ENCODE data around the gene SCLY.
"Not testable (repeated sequence)": the region's sequence is repeated elsewhere in the genome, so short reads cannot be mapped to it uniquely, and the experiment has no call there.

Gene SCLY

DNA sequence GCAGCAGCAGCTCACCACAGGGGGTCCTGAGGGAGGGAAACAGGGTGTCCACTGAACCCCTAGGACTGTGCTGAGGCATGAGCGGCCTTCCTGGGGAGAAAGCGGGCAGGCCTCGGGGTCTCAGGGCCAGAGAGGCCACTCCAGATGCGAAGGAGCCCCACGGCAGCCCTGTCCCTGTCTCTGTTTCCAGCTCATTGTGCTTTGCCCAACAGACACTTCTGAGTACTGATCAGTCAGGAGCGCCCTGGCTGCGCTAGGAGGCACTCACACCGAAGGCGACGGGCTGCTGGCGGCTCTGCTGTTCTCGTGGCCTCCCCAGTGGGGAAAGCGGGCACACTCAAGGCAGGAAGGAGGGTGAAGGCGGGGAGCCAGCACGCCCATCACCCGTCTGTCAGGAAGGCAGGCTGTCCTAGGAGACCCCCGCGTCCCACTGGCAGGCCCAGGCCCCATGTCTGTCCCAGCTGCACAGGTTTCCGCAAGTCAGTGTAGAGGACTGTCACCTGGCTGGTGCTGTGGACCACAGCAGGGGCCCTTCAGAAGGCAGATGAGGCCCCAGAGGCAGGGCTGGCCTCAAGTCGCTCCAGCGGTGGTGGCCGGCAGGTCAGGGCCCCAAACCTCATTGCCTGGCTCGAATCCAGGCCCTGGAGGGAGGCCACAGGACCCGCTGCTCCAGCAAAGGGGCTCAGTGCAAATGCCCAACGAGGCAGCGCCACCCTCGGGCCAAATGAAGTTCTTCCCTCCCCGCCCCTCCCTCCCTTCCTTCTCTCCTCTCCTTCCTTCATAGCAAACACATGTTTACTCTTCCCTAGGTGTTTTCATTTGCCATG, 46.1 kb downstream of the SCLY start:
- H3K4me3 ChIP-seq (ENCODE audit: low read length), result no peak overlapping the region
- H3K9me3 ChIP-seq (ENCODE audit: insufficient read depth, low read depth, low read length), result no peaks in the 10 kb centered on the region

DNA sequence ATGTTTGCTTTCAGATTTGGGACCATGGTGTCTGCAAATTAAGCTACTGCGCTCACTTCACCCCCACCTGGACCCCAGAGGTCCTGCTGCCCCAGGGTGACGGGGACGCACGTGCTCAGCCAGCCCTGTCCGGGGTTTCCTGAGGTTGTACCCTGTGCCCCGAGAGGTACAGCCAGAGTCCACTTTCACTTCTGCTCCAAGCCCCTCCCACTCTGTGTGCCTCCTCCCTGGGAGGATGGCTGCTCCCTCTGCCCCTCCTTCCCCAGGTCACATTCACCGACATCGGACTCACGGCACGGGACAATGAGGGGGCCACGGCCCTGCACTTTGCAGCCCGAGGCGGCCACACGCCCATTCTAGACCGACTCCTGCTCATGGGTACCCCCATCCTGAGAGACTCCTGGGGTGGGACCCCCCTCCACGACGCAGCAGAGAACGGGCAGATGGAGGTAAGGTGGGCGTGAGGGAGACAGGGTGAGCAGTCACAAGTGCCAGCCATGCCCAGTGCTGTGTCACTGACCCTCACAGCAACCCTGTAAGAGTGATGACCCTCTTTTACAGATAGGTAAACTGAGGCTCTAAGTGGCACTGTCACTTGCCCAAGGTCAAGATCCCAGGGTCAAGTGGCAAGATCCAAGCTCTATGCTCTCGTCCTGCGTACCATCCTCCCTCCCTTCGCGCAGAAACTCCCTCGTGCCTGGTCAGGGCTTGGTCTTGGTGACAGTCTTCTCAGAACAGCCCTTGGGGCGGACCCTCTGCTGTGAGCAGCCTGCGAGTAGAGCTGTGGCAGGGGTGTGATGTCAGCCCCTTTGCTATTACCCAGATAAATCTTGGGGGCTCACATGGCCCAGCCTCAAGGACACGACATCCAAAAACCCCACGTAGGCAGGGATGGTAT, 47.0 kb downstream of the SCLY start:
- Histone ChIP-seq H3K9me3 (ENCODE audit: insufficient read depth, low read depth, low read length) (peaks cover 6% of the 10 kb centered on the region; the same call in 1 of the 2 replicates), H3K27ac (ENCODE audit: low read length) (no peak overlapping the region), H3K36me3 (ENCODE audit: insufficient read depth, low read depth, low read length) (no peaks in the 10 kb centered on the region), H3K9ac (ENCODE audit: low read depth, low read length) (no peak overlapping the region), H3K4me3 (ENCODE audit: low read length) (no peak overlapping the region), H3K4me1 (ENCODE audit: insufficient read depth, low read length) (peaks cover 4% of the 10 kb centered on the region; the same call in 1 of the 2 replicates), H3K27me3 (ENCODE audit: insufficient read depth, low read length) (no peaks in the 10 kb centered on the region)

More for the DNA sequence above, 46.1 kb downstream of the SCLY start:
- Histone ChIP-seq H3K27ac (ENCODE audit: low read length) (no peak overlapping the region), H3K9ac (ENCODE audit: low read depth, low read length) (no peak overlapping the region), H3K27me3 (ENCODE audit: insufficient read depth, low read length) (no peaks in the 10 kb centered on the region), H3K4me1 (ENCODE audit: insufficient read depth, low read length) (peaks cover 4% of the 10 kb centered on the region; the same call in 1 of the 2 replicates), H3K36me3 (ENCODE audit: insufficient read depth, low read depth, low read length) (no peaks in the 10 kb centered on the region)

DNA sequence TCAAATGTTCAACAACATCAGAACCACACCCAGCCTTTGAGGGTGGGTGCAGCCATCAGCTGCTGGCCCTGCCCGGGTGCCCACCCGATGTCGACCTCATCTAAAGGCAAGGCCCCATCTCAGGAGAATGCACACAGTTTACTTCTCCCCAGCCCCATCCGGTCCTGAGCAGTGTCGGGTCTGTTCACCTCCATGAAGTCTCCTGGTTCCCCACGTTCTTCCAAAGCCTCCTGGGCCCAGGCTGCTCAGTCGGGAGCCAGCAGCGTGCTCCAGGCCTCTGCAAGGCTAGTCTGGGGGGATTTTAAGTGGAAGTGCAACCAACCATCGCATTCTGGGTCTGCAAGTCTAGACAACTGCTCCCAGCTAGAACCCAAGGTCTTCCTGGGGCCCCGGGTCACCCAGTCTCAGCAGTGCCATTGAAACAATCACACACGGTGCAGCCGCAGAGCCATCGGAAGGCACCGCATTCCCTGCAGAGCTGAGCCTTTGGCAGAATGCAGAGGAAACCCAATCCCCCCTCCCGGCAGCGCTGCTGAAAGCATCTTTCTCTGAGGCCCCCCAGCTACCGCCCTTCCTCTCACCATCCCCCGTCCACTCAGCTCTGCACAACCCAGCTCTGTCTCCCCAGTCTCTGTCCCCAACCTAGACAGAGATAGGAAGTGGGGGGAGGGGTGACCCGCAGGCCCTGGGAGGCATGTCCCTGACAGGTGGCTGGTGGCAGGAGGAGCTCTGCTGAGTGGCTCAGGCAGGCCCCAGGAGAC, 47.8 kb downstream of the SCLY start:
- Histone ChIP-seq H3K9ac (ENCODE audit: low read depth, low read length) (no peak overlapping the region), H3K9me3 (ENCODE audit: insufficient read depth, low read depth, low read length) (peaks cover 8% of the 10 kb centered on the region; the same call in 1 of the 2 replicates), H3K27ac (ENCODE audit: low read length) (no peak overlapping the region), H3K36me3 (ENCODE audit: insufficient read depth, low read depth, low read length) (no peaks in the 10 kb centered on the region), H3K4me3 (ENCODE audit: low read length) (no peak overlapping the region), H3K27me3 (ENCODE audit: insufficient read depth, low read length) (no peaks in the 10 kb centered on the region), H3K4me1 (ENCODE audit: insufficient read depth, low read length) (peaks cover 4% of the 10 kb centered on the region; the same call in 1 of the 2 replicates)

DNA sequence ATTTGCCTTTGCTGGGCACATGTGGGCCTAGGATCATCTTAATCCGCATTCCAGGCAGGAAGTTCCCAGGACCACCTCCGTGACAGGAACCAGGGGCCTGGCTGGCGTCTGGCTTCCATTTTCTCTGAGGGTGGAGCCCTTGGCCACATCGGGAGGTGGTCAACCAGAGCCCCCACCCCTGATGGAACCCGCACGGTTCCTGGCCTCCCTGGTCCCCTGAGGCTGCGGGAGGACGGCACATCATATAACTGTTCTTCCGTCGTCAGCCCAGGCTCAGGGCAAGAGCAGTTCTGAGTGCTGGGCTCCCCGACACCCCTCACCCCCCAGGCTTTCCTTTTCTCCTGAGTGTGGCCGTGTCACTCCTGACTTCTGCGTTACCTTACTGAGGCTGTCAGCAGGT, 52.8 kb downstream of the SCLY start:
- no peak overlapping the region for H3K9ac ChIP-seq (ENCODE audit: low read depth, low read length)
- H3K27ac ChIP-seq (ENCODE audit: low read length), result no peak overlapping the region
- H3K4me3 ChIP-seq (ENCODE audit: low read length), result no peak overlapping the region
- H3K9me3 ChIP-seq (ENCODE audit: insufficient read depth, low read depth, low read length), result peaks cover 8% of the 10 kb centered on the region; the same call in 1 of the 2 replicates
- H3K27me3 ChIP-seq (ENCODE audit: insufficient read depth, low read length), result peaks cover 12% of the 10 kb centered on the region; the same call in 1 of the 2 replicates
- no peaks in the 10 kb centered on the region for H3K36me3 ChIP-seq (ENCODE audit: insufficient read depth, low read depth, low read length)
- peaks cover under 1% of the 10 kb centered on the region; the same call in 1 of the 2 replicates for H3K4me1 ChIP-seq (ENCODE audit: insufficient read depth, low read length)

DNA sequence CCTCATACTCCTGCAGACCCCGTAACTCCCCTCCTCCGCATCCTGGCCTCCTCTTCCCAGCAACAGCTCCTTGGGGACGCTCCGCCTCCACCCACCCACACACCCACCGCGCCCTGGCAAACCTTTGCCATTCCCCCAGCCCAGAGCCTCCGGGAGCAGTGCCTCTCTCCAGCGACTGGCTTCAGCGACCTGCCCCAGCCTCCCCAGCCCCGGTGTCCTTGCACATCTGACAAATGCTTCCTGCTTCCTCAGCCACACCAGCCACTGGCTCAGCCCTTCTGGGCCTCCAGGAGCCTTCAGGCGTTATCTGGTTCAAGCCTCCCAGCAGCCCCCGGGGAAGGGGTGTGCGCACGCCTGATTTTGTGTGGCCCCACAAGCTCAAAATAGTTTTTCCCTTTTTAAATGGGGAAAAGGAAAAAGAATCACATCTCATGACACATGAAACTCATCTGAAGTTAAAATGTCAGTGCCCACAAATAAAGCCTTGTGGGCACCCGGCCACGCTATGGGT, 53.6 kb downstream of the SCLY start:
- Histone ChIP-seq H3K27ac (ENCODE audit: low read length) (no peak overlapping the region), H3K4me3 (ENCODE audit: low read length) (no peak overlapping the region), H3K4me1 (ENCODE audit: insufficient read depth, low read length) (no peaks in the 10 kb centered on the region), H3K9me3 (ENCODE audit: insufficient read depth, low read depth, low read length) (peaks cover 8% of the 10 kb centered on the region; the same call in 1 of the 2 replicates), H3K36me3 (ENCODE audit: insufficient read depth, low read depth, low read length) (no peaks in the 10 kb centered on the region), H3K9ac (ENCODE audit: low read depth, low read length) (no peak overlapping the region), H3K27me3 (ENCODE audit: insufficient read depth, low read length) (peaks cover 13% of the 10 kb centered on the region; the same call in 1 of the 2 replicates)

- Histone ChIP-seq H3K9me3 (ENCODE audit: insufficient read depth, low read depth, low read length) (peaks cover 8% of the 10 kb centered on the region; the same call in 1 of the 2 replicates), H3K27ac (ENCODE audit: low read length) (no peak overlapping the region), H3K4me3 (ENCODE audit: low read length) (no peak overlapping the region), H3K36me3 (ENCODE audit: insufficient read depth, low read depth, low read length) (no peaks in the 10 kb centered on the region), H3K27me3 (ENCODE audit: insufficient read depth, low read length) (peaks cover 13% of the 10 kb centered on the region; the same call in 1 of the 2 replicates), H3K4me1 (ENCODE audit: insufficient read depth, low read length) (no peaks in the 10 kb centered on the region), H3K9ac (ENCODE audit: low read depth, low read length) (no peak overlapping the region)
Measured at GRCh38 chr2:238114851-238115660, 54.3 kb downstream of the SCLY start.

- not testable (repeated sequence) for H3K4me3 ChIP-seq (ENCODE audit: low read length); H3K36me3 ChIP-seq (ENCODE audit: insufficient read depth, low read depth, low read length); H3K9me3 ChIP-seq (ENCODE audit: insufficient read depth, low read depth, low read length); H3K4me1 ChIP-seq (ENCODE audit: insufficient read depth, low read length); H3K27ac ChIP-seq (ENCODE audit: low read length); H3K9ac ChIP-seq (ENCODE audit: low read depth, low read length)
- H3K27me3 ChIP-seq (ENCODE audit: insufficient read depth, low read length), result peaks cover 13% of the 10 kb centered on the region; the same call in 1 of the 2 replicates
Measured at GRCh38 chr2:238115709-238116108, 54.9 kb downstream of the SCLY start.

- Histone ChIP-seq H3K36me3 (ENCODE audit: insufficient read depth, low read depth, low read length) (no peaks in the 10 kb centered on the region), H3K9me3 (ENCODE audit: insufficient read depth, low read depth, low read length) (peaks cover 8% of the 10 kb centered on the region; the same call in 1 of the 2 replicates), H3K27me3 (ENCODE audit: insufficient read depth, low read length) (peaks cover 13% of the 10 kb centered on the region; the same call in 1 of the 2 replicates), H3K27ac (ENCODE audit: low read length) (no peak overlapping the region), H3K4me3 (ENCODE audit: low read length) (no peak overlapping the region), H3K9ac (ENCODE audit: low read depth, low read length) (no peak overlapping the region), H3K4me1 (ENCODE audit: insufficient read depth, low read length) (no peaks in the 10 kb centered on the region)
Measured at GRCh38 chr2:238116298-238117198, 55.7 kb downstream of the SCLY start.

- no peak overlapping the region for H3K9ac ChIP-seq (ENCODE audit: low read depth, low read length)
- H3K27ac ChIP-seq (ENCODE audit: low read length), result no peak overlapping the region
- no peaks in the 10 kb centered on the region for H3K36me3 ChIP-seq (ENCODE audit: insufficient read depth, low read depth, low read length)
- peaks cover 13% of the 10 kb centered on the region; the same call in 1 of the 2 replicates for H3K27me3 ChIP-seq (ENCODE audit: insufficient read depth, low read length)
- no peaks in the 10 kb centered on the region for H3K4me1 ChIP-seq (ENCODE audit: insufficient read depth, low read length)
- no peak overlapping the region for H3K4me3 ChIP-seq (ENCODE audit: low read length)
- peaks cover 5% of the 10 kb centered on the region; the same call in 1 of the 2 replicates for H3K9me3 ChIP-seq (ENCODE audit: insufficient read depth, low read depth, low read length)
Measured at GRCh38 chr2:238117199-238118154, 56.7 kb downstream of the SCLY start.
